GM12878 (cell line): ENCODE data around the gene TMEM98.
"Not testable (repeated sequence)": the region's sequence is repeated elsewhere in the genome, so short reads cannot be mapped to it uniquely, and the experiment has no call there.

Source experiments
- CEBPZ ChIP-seq: fragments of 150-350 bp; IDR thresholded peaks from 2 replicates; pipeline ENCODE4 v1.6.1; 2016; ENCODE audit warnings: low read depth, low read length
- RCOR1 ChIP-seq: conservative IDR thresholded peaks from 2 replicates; pipeline ENCODE4 v1.6.1; 2012; ENCODE audit warnings: low read depth, low read length, improper control_type of control experiment
- YY1 ChIP-seq: IDR thresholded peaks from 2 replicates; pipeline ENCODE4 v1.6.1; 2011; ENCODE audit warnings: low read depth, mild to moderate bottlenecking, low read length
- TF ChIP-seq, protein P1 (sequence below), 3 experiments: IDR thresholded peaks in 2 of 3; conservative IDR thresholded peaks in 1 of 3; 2 replicates each; pipeline ENCODE4 v1.5.1; 2011; ENCODE audit warnings: low read depth in 3 of 3, low read length in 3 of 3, mild to moderate bottlenecking in 3 of 3, control low read depth in 2 of 3, moderate library complexity in 2 of 3, inconsistent platforms in 1 of 3, mixed read lengths in 1 of 3; ENCODE audit not compliant: control insufficient read depth in 2 of 3, insufficient read depth in 1 of 3; ENCODE audit errors: extremely low read depth in 1 of 3

- TF ChIP-seq, protein P1, sequence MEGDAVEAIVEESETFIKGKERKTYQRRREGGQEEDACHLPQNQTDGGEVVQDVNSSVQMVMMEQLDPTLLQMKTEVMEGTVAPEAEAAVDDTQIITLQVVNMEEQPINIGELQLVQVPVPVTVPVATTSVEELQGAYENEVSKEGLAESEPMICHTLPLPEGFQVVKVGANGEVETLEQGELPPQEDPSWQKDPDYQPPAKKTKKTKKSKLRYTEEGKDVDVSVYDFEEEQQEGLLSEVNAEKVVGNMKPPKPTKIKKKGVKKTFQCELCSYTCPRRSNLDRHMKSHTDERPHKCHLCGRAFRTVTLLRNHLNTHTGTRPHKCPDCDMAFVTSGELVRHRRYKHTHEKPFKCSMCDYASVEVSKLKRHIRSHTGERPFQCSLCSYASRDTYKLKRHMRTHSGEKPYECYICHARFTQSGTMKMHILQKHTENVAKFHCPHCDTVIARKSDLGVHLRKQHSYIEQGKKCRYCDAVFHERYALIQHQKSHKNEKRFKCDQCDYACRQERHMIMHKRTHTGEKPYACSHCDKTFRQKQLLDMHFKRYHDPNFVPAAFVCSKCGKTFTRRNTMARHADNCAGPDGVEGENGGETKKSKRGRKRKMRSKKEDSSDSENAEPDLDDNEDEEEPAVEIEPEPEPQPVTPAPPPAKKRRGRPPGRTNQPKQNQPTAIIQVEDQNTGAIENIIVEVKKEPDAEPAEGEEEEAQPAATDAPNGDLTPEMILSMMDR (IDR thresholded peaks at IDR 0.05 in 2 of 3, conservative IDR thresholded peaks at IDR 0.05 in 1 of 3; ENCODE audit: control insufficient read depth in 2 of 3, extremely low read depth in 1 of 3, insufficient read depth in 1 of 3, low read depth in 3 of 3, low read length in 3 of 3) = not testable (repeated sequence)
- TF ChIP-seq CEBPZ, RCOR1, YY1: not testable (repeated sequence)
These were observed 8.1 kb upstream of the TMEM98 start for GRCh38 chr17:32919876-32920275.
